Keratinocyte (primary cell): ENCODE data around the gene B9D1. TPM values are rescaled to one million over a fixed set of nuclear protein-coding genes. Genes with fewer than 3 reads are reported as not detected.

Experiments used
- DNase-seq: peaks from one replicate; pipeline ENCODE4 v3.0.0-alpha.2; 2011; ENCODE audit warnings: low read depth, missing footprints, low spot score
- FAIRE-seq: peaks from 2 replicates; lab custom pipeline; 2011; peaks lifted over from hg19 to GRCh38; lab: Jason Lieb, UNC
- H2AFZ ChIP-seq: 2 replicates; pipeline ENCODE4 v1.6.0; 2012; ENCODE audit warnings: low read length, control low read depth, inconsistent platforms; ENCODE audit not compliant: control insufficient read depth
- H3K27ac ChIP-seq: 2 replicates; pipeline ENCODE4 v1.5.1; 2011; ENCODE audit warnings: low read length; ENCODE audit not compliant: control insufficient read depth, insufficient read depth
- H3K27me3 ChIP-seq: 3 replicates; pipeline ENCODE4 v1.6.0; 2011; ENCODE audit warnings: low read length; ENCODE audit not compliant: control insufficient read depth, insufficient read depth; ENCODE audit errors: extremely low read depth
- H3K36me3 ChIP-seq, 2 experiments: 2 replicates in 1 of 2; 3 replicates in 1 of 2; pipeline ENCODE4 v1.5.1; 2011; ENCODE audit warnings: low read length in 2 of 2, mild to moderate bottlenecking in 1 of 2; ENCODE audit not compliant: control insufficient read depth in 2 of 2, insufficient read depth in 2 of 2; ENCODE audit errors: extremely low read depth in 1 of 2
- H3K4me1 ChIP-seq: 3 replicates; pipeline ENCODE4 v1.5.1; 2011; ENCODE audit warnings: low read length; ENCODE audit not compliant: control insufficient read depth, insufficient read depth; ENCODE audit errors: extremely low read depth
- H3K4me2 ChIP-seq: 3 replicates; pipeline ENCODE4 v1.6.0; 2011; ENCODE audit warnings: low read depth, low read length; ENCODE audit not compliant: control insufficient read depth, insufficient read depth; ENCODE audit errors: extremely low read depth
- H3K4me3 ChIP-seq, 3 experiments: fragments of 200-600 bp in 1 of 3; sonication (generic) in 1 of 3; 2 replicates in 2 of 3; 3 replicates in 1 of 3; pipeline ENCODE4 v1.5.1; 2011 to 2016; ENCODE audit warnings: low read length in 3 of 3, mild to moderate bottlenecking in 3 of 3, control low read depth in 2 of 3, inconsistent platforms in 1 of 3, low read depth in 1 of 3, mixed read lengths in 1 of 3, mixed run types in 1 of 3, moderate library complexity in 1 of 3; ENCODE audit not compliant: control insufficient read depth in 2 of 3, insufficient read depth in 2 of 3; ENCODE audit errors: extremely low read depth in 1 of 3
- H3K79me2 ChIP-seq: 2 replicates; pipeline ENCODE4 v1.6.0; 2012; ENCODE audit warnings: low read length; ENCODE audit not compliant: control insufficient read depth, insufficient read depth
- H3K9ac ChIP-seq: 3 replicates; pipeline ENCODE4 v1.6.0; 2011; ENCODE audit warnings: low read length; ENCODE audit not compliant: control insufficient read depth, insufficient read depth; ENCODE audit errors: extremely low read depth
- H3K9me1 ChIP-seq: 3 replicates; pipeline ENCODE4 v1.6.0; 2011; ENCODE audit warnings: low read length; ENCODE audit not compliant: control insufficient read depth, insufficient read depth; ENCODE audit errors: extremely low read depth
- H3K9me3 ChIP-seq: 2 replicates; pipeline ENCODE4 v1.5.1; 2012; ENCODE audit warnings: low read depth, low read length; ENCODE audit not compliant: control insufficient read depth
- H4K20me1 ChIP-seq: 3 replicates; pipeline ENCODE4 v1.6.0; 2011; ENCODE audit warnings: low read length; ENCODE audit not compliant: control insufficient read depth, insufficient read depth; ENCODE audit errors: extremely low read depth
- EZH2 ChIP-seq: IDR thresholded peaks from one replicate; pipeline ENCODE4 v1.6.1; 2012; ENCODE audit warnings: inconsistent platforms, mild to moderate bottlenecking, low read length, moderate library complexity
- dilution Hi-C: fragments of 300-500 bp; cut with MboI; formaldehyde crosslinking; loops from one replicate; pipeline ENCODE4 v1.7.0; 2020; ENCODE audit warnings: low sequenced_read_pairs; ENCODE audit not compliant: extremely low pct_ligation_motif_present
- polyA plus RNA-seq, 5 experiments: library from polyadenylated mRNA; depleted of rRNA in 3 of 5; stranded (reverse) in 3 of 5; stranded (forward) in 1 of 5; unstranded in 1 of 5; fragments of >200 nt; gene quantifications; 1 replicate in 1 of 5; 2 replicates in 3 of 5; 3 replicates in 1 of 5; pipeline versions ENCODE4 v1.2.1 to v1.2.3, GENCODE V29; 2011 to 2012; ENCODE audit warnings: missing spikeins in 2 of 5, low read depth in 1 of 5, low replicate concordance in 1 of 5
- TF ChIP-seq, protein P1 (sequence below), 3 experiments: IDR thresholded peaks in 1 of 3; conservative IDR thresholded peaks in 1 of 3; optimal IDR thresholded peaks in 1 of 3; 2 replicates in 2 of 3; 3 replicates in 1 of 3; pipeline versions ENCODE3 to v1.5.1; 2011; ENCODE audit warnings: low read length in 3 of 3, mild to moderate bottlenecking in 3 of 3, moderate library complexity in 2 of 3, control low read depth in 1 of 3, inconsistent platforms in 1 of 3; ENCODE audit not compliant: insufficient read depth in 2 of 3; ENCODE audit errors: extremely low read depth in 1 of 3

B9D1 gene
- polyA plus RNA-seq, 1 donor (not counting 4 experiments of a cell fraction or from before 2014, with no cell fraction given) = 30.3 TPM

DNA sequence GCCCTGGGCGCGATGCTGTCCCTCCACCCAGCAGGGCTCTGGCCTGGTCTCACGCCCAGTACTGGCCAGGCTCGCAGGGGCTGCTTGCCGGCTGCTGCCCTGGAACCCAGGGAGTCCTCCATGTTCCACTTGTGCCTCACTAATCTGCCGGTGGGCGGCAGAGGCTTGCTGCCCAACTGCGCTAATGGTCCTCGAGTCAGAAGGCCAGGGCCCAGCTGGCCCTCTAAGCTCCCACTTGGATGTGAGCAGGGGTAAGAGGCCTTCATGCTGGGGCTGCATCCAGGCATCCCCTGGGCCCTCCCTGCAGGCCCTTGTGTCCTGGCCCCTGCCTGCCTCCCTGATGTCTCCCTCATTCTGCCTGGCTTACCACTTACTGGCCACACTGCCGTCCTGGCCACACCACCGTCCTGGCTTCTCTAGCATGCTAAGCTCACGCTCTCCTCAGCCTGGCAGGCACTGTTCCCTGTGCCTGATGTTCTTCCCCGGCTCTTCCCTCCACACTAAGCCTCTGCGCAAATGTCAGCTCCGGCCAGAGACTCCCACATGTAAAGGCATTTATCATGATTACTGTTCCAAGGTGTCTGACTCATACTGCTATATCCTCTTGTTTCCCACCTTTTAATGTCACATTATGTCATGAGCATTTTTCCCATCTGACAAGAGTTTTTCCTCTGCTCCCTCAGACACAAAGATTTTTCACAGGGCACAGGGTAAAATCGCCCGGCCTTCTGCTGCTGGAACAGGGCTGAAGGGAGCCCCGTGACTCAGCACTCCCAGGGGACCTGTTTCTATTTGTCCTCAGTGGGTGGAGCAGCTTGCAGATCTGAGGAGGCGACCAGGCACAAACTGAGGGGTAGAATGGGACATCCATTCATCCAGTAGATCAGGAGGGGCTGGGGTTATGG is 15.9 kb downstream of the B9D1 start:
- no peaks in the 10 kb centered on the region for H4K20me1 ChIP-seq
- H3K4me1 ChIP-seq = peaks cover 26% of the 10 kb centered on the region
- DNase-seq (no peak), FAIRE-seq (peak; percentile 82)
- no peaks in the 10 kb centered on the region for H3K36me3 ChIP-seq
- no peaks in the 10 kb centered on the region for H3K79me2 ChIP-seq
- no peaks in the 10 kb centered on the region for H3K9me1 ChIP-seq
- peak overlapping the region; percentile 8 for H3K9ac ChIP-seq
- no peak overlapping the region for H2AFZ ChIP-seq
- no peaks in the 10 kb centered on the region for H3K27me3 ChIP-seq
- H3K4me2 ChIP-seq = no peak overlapping the region
- no peaks in the 10 kb centered on the region for H3K9me3 ChIP-seq
- TF ChIP-seq, protein P1, sequence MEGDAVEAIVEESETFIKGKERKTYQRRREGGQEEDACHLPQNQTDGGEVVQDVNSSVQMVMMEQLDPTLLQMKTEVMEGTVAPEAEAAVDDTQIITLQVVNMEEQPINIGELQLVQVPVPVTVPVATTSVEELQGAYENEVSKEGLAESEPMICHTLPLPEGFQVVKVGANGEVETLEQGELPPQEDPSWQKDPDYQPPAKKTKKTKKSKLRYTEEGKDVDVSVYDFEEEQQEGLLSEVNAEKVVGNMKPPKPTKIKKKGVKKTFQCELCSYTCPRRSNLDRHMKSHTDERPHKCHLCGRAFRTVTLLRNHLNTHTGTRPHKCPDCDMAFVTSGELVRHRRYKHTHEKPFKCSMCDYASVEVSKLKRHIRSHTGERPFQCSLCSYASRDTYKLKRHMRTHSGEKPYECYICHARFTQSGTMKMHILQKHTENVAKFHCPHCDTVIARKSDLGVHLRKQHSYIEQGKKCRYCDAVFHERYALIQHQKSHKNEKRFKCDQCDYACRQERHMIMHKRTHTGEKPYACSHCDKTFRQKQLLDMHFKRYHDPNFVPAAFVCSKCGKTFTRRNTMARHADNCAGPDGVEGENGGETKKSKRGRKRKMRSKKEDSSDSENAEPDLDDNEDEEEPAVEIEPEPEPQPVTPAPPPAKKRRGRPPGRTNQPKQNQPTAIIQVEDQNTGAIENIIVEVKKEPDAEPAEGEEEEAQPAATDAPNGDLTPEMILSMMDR (optimal IDR thresholded peaks at IDR 0.05 in 1 of 3, IDR thresholded peaks at IDR 0.05 in 1 of 3, conservative IDR thresholded peaks at IDR 0.05 in 1 of 3; ENCODE audit: extremely low read depth in 1 of 3, insufficient read depth in 2 of 3, low read length in 3 of 3) = no peak
- no peak for TF ChIP-seq EZH2
- dilution Hi-C loops = no loop called here
- no peak overlapping the region for H3K4me3 ChIP-seq
- no peak overlapping the region for H3K27ac ChIP-seq

DNA sequence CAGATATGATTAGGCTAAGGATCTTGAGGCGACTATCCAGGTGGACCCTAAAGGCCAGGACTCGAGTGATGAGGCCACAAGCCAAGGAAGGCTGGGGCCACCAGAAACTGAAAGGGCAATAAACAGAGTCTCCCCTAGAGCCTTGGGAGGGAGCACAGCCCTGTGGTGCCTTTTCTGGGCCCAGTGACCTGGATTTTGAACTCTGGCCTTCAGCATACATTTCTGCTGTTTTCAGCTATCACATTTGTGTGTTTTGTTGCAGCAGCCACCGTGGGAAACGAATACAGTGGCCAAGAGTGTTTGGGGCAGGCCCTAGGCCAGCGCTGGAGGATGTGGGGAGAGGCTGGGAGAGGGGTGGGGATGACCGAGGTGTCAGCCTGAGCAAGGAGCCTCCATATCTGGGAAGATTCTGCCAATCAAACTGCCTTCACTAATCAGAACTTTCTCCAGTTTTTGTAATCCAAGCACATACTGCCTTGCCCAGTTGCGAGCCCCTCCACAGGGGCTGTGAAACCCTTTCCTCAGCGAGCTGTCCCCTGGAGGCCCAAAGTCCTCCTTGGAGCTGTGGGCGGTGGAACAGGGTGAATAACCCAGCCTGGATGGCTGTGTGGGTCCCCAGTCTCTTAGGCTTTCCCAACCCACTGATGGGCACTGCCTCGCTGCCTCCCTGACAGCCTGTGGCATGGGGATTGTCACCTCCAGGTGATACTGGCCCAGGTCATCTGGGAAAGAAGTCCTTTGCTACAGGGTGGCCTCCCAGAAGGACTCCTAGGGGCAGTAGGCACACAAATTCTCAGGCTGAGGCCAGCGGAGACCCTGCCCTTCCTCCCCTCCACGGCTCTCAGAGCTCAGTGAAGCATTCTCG is 16.8 kb downstream of the B9D1 start:
- H3K9me1 ChIP-seq = no peaks in the 10 kb centered on the region
- no peak overlapping the region for H3K9ac ChIP-seq
- H3K9me3 ChIP-seq = no peaks in the 10 kb centered on the region
- no peak overlapping the region for H2AFZ ChIP-seq
- no peaks in the 10 kb centered on the region for H3K79me2 ChIP-seq
- DNase-seq (no peak), FAIRE-seq (no peak)
- H3K4me2 ChIP-seq = no peak overlapping the region
- peaks cover 26% of the 10 kb centered on the region for H3K4me1 ChIP-seq
- H3K36me3 ChIP-seq = no peaks in the 10 kb centered on the region
- no peak for TF ChIP-seq EZH2
- TF ChIP-seq, protein P1 (optimal IDR thresholded peaks at IDR 0.05 in 1 of 3, IDR thresholded peaks at IDR 0.05 in 1 of 3, conservative IDR thresholded peaks at IDR 0.05 in 1 of 3; ENCODE audit: extremely low read depth in 1 of 3, insufficient read depth in 2 of 3, low read length in 3 of 3) = no peak
- dilution Hi-C loops = no loop called here
- no peak overlapping the region for H3K4me3 ChIP-seq
- H4K20me1 ChIP-seq = no peaks in the 10 kb centered on the region
- no peak overlapping the region for H3K27ac ChIP-seq
- no peaks in the 10 kb centered on the region for H3K27me3 ChIP-seq
